HepG2 (cell line): Measurements from ENCODE around the gene YY2. TPM values are rescaled to one million over a fixed set of nuclear protein-coding genes. Genes with fewer than 3 reads are reported as not detected.

Experiments
- ATAC-seq: fragments of 200-7000 bp; cut with Tn5 transposase; 3 replicates; pipeline ENCODE4 v1.9.1; 2020; ENCODE audit warnings: mild to moderate bottlenecking, moderate library complexity
- BruUV-seq: library from RNA; stranded (reverse); fragments of 400-500 nt; replicated peaks from 2 replicates; lab custom pipeline; 2021; lab: Mats Ljungman, UMichigan
- CTCF ChIA-PET: fragments of 300-600 bp; formaldehyde crosslinking; extraction: SDS; loops from one replicate; lab custom pipeline; 2021; ENCODE audit warnings: low total read pairs, inconsistent platforms, low intra/inter-chr PET ratio; lab: Yijun Ruan, JAX
- POLR2A ChIA-PET: fragments of 350-600 bp; sonication (Branson Sonifier 250); formaldehyde crosslinking; loops from one replicate; lab custom pipeline; 2020; ENCODE audit warnings: antibody characterized with exemption, inconsistent platforms; lab: Yijun Ruan, JAX
- DNase-seq: peaks from one replicate; pipeline ENCODE4 v3.0.0-alpha.2; 2015; ENCODE audit warnings: low spot score
- FAIRE-seq: peaks from 3 replicates; lab custom pipeline; 2011; peaks lifted over from hg19 to GRCh38; lab: Jason Lieb, UNC
- H2AFZ ChIP-seq: one replicate; pipeline ENCODE4 v1.6.1; 2011; ENCODE audit warnings: low read length, inconsistent platforms
- H3K27ac ChIP-seq: fragments of 300-600 bp; 3 replicates; pipeline ENCODE4 v1.8.0; 2011; ENCODE audit warnings: mixed run types, mild to moderate bottlenecking, mixed read lengths, low read length, inconsistent platforms; ENCODE audit not compliant: insufficient read depth; ENCODE audit errors: extremely low read length
- H3K27me3 ChIP-seq, 2 experiments: fragments of 200-600 bp in 1 of 2; 2 replicates in 1 of 2; 3 replicates in 1 of 2; pipeline versions ENCODE4 v1.6.0 to v1.8.0; 2011; ENCODE audit warnings: low read length in 2 of 2, mild to moderate bottlenecking in 2 of 2, moderate library complexity in 2 of 2, inconsistent platforms in 1 of 2; ENCODE audit not compliant: insufficient read depth in 2 of 2, control insufficient read depth in 1 of 2
- H3K36me3 ChIP-seq, 2 experiments: fragments of 200-600 bp in 1 of 2; replicated peaks in 1 of 2; 2 replicates in 1 of 2; 3 replicates in 1 of 2; pipeline versions ENCODE4 v1.5.1 to v1.8.0; 2011; ENCODE audit warnings: low read length in 2 of 2, inconsistent platforms in 1 of 2; ENCODE audit not compliant: insufficient read depth in 2 of 2, control insufficient read depth in 1 of 2
- H3K4me1 ChIP-seq: 2 replicates; pipeline ENCODE4 v1.5.1; 2012; ENCODE audit warnings: low read length, inconsistent platforms; ENCODE audit not compliant: insufficient read depth
- H3K4me2 ChIP-seq: 2 replicates; pipeline ENCODE4 v1.6.0; 2011; ENCODE audit warnings: low read depth, low read length, inconsistent platforms
- H3K4me3 ChIP-seq, 3 experiments: fragments of 200-600 bp in 1 of 3; sonication (generic), shearing (Covaris generic) in 1 of 3; replicated peaks in 1 of 3; 2 replicates each; pipeline ENCODE4 v1.5.1; 2011 to 2016; ENCODE audit warnings: low read length in 3 of 3, inconsistent platforms in 2 of 3, low read depth in 2 of 3, mild to moderate bottlenecking in 2 of 3, control low read depth in 1 of 3, mixed read lengths in 1 of 3; ENCODE audit not compliant: insufficient read depth in 1 of 3
- H3K79me2 ChIP-seq: one replicate; pipeline ENCODE4 v1.6.1; 2011; ENCODE audit warnings: low read length, inconsistent platforms; ENCODE audit not compliant: insufficient read depth
- H3K9ac ChIP-seq: 2 replicates; pipeline ENCODE4 v1.6.0; 2011; ENCODE audit warnings: mild to moderate bottlenecking, low read depth, low read length, inconsistent platforms; ENCODE audit not compliant: insufficient read depth
- H3K9me3 ChIP-seq: 2 replicates; pipeline ENCODE4 v1.5.1; 2012; ENCODE audit warnings: mild to moderate bottlenecking, low read length
- H4K20me1 ChIP-seq: 2 replicates; pipeline ENCODE4 v1.6.0; 2011; ENCODE audit warnings: inconsistent platforms, mild to moderate bottlenecking, low read length, moderate library complexity; ENCODE audit not compliant: insufficient read depth
- ARNT2 ChIP-seq: sonication (generic); formaldehyde crosslinking; IDR thresholded peaks from 2 replicates; pipeline ENCODE4 v1.8.0; 2022; ENCODE audit warnings: mild to moderate bottlenecking, low read depth, missing genetic modification reagents, moderate library complexity
- ATF7 ChIP-seq, 2 experiments: fragments of 450-650 bp in 1 of 2; sonication (generic) in 1 of 2; formaldehyde crosslinking in 1 of 2; IDR thresholded peaks; 2 replicates each; pipeline versions ENCODE4 v1.4.0 to v1.6.1; 2016 to 2020; ENCODE audit warnings: antibody characterized with exemption in 1 of 2, mild to moderate bottlenecking in 1 of 2, missing genetic modification reagents in 1 of 2
- FOXA1 ChIP-seq, 2 experiments: fragments of 450-650 bp in 1 of 2; sonication (generic) in 1 of 2; formaldehyde crosslinking in 1 of 2; IDR thresholded peaks; 2 replicates each; pipeline versions ENCODE4 v1.4.0 to v1.6.1; 2016 to 2020; ENCODE audit warnings: missing genetic modification reagents in 1 of 2
- FOXA3 ChIP-seq: IDR thresholded peaks from 2 replicates; pipeline ENCODE4 v1.6.1; 2016; ENCODE audit warnings: missing genetic modification reagents, missing compliant biosample characterization
- HNRNPUL1 ChIP-seq: fragments of 200-400 bp; formaldehyde crosslinking; IDR thresholded peaks from 2 replicates; pipeline ENCODE4 v1.6.1; 2017; ENCODE audit warnings: low read depth, mild to moderate bottlenecking, low read length, moderate library complexity
- MAFF ChIP-seq: IDR thresholded peaks from 2 replicates; pipeline ENCODE4 v1.6.1; 2011; ENCODE audit warnings: low read depth, low read length, improper control_type of control experiment
- RELA ChIP-seq: sonication (generic); formaldehyde crosslinking; IDR thresholded peaks from 2 replicates; pipeline ENCODE4 v1.4.0; 2020; ENCODE audit warnings: missing genetic modification reagents
- SOX13 ChIP-seq, 3 experiments: fragments of 450-650 bp in 1 of 3; sonication (generic) in 1 of 3; formaldehyde crosslinking in 1 of 3; IDR thresholded peaks in 2 of 3; conservative IDR thresholded peaks in 1 of 3; 2 replicates each; pipeline versions ENCODE4 v1.5.0 to v1.6.1; 2016 to 2020; ENCODE audit warnings: antibody characterized with exemption in 1 of 3, mild to moderate bottlenecking in 1 of 3, missing compliant biosample characterization in 1 of 3, missing genetic modification reagents in 1 of 3, moderate library complexity in 1 of 3
- ZNF740 ChIP-seq: sonication (generic); formaldehyde crosslinking; IDR thresholded peaks from 2 replicates; pipeline ENCODE4 v1.4.0; 2020; ENCODE audit warnings: missing genetic modification reagents
- ZNF781 ChIP-seq: sonication (generic); formaldehyde crosslinking; IDR thresholded peaks from 2 replicates; pipeline ENCODE4 v1.5.1; 2020; ENCODE audit warnings: borderline replicate concordance, mild to moderate bottlenecking, missing genetic modification reagents; ENCODE audit errors: not compliant biosample characterization
- WGBS: methylation state at CpG from one replicate; pipeline ENCODE4 v1.1.6; 2017; ENCODE audit warnings: low lambda C conversion rate; 5-methylcytosine and 5-hydroxymethylcytosine counted together
- in situ Hi-C: cut with HindIII; loops from 2 replicates; pipeline ENCODE4 v1.10.0; 2017; ENCODE audit warnings: low pct_unique_long_range_greater_than_20kb; ENCODE audit not compliant: extremely low pct_ligation_motif_present
- intact Hi-C: fragments of 100-400 bp; cut with micrococcal nuclease; formaldehyde crosslinking; loops from one replicate; pipeline ENCODE4 v1.10.0; 2022; ENCODE audit not compliant: unreplicated experiment
- polyA plus RNA-seq, 8 experiments: library from polyadenylated mRNA; depleted of rRNA in 3 of 8; stranded (reverse) in 7 of 8; unstranded in 1 of 8; fragments of >200 nt; fragmentation: Illumina TruSeq in 4 of 8; extraction: Trizol in 4 of 8; gene quantifications; 2 replicates each; pipeline versions ENCODE4 v1.2.1 to v1.2.3, GENCODE V29; 2011 to 2016; ENCODE audit warnings: low read depth in 4 of 8, missing spikeins in 1 of 8, mixed read lengths in 1 of 8; ENCODE audit not compliant: insufficient read depth in 1 of 8
- total RNA-seq, 5 experiments: library from RNA; depleted of rRNA; stranded (reverse); fragments of >200 nt; fragmentation: Illumina TruSeq; extraction: Trizol; gene quantifications; 2 replicates each; pipeline ENCODE4 v1.2.3, GENCODE V29; 2016; ENCODE audit warnings: low read depth in 1 of 5
- TF ChIP-seq, protein P1 (sequence below): sonication (generic); formaldehyde crosslinking; IDR thresholded peaks from 2 replicates; pipeline ENCODE4 v1.4.0; 2020; ENCODE audit warnings: missing genetic modification reagents, borderline replicate concordance
- TF ChIP-seq, protein P2 (sequence below): sonication (generic); formaldehyde crosslinking; IDR thresholded peaks from 2 replicates; pipeline ENCODE4 v1.5.0; 2020; ENCODE audit warnings: mild to moderate bottlenecking, missing genetic modification reagents, borderline replicate concordance

YY2 gene
- total and polyA plus RNA-seq, 2 of the 13 experiments (the other 11 are each of a cell fraction or from before 2014, with no cell fraction given) = 0.34 to 0.44 TPM

DNA sequence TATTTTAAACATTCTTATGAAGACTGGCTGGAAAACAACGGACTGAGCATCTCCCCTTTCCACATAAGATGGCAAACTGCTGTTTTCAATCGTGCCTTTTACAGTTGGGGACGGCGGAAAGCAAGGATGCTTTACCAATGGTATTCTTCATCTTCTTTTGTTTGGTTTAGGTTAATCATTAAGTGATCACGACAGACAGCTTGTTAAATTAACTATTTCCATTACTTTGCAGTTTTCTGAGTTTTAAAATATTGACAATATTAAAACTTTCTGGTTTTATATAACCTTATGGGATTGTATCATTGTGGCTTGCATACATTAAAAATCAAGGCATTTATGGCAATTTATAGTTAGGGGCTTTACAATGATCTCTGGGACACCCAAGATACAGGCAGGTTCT lies 12.6 kb upstream of the YY2 start (continued):
- TF ChIP-seq SOX13 (IDR thresholded peaks at IDR 0.05) (no peak), SOX13 (CRISPR knock-in tag; conservative IDR thresholded peaks at IDR 0.05 in 1 of 2, IDR thresholded peaks at IDR 0.05 in 1 of 2) (peak in 1 of 2 experiments; percentile 34; a peak in 1 of 4 replicates), MAFF (0 out of 2 replicates have a peak, but pooled peaks have one; percentile 27), HNRNPUL1 (0 out of 2 replicates have a peak, but pooled peaks have one; percentile 38), ZNF781 (no peak)

GRCh38 chrX:21845096-21845495 lies 10.7 kb upstream of the YY2 start:
- FAIRE-seq (no peak), DNase-seq (no peak), ATAC-seq (no peak)
- Histone ChIP-seq H3K79me2 (peaks cover 8% of the 10 kb centered on the region), H2AFZ (no peak overlapping the region), H3K27me3 (no peaks in the 10 kb centered on the region), H3K4me1 (peaks cover 31% of the 10 kb centered on the region), H3K4me3 (no peak overlapping the region), H4K20me1 (no peaks in the 10 kb centered on the region), H3K9me3 (no peaks in the 10 kb centered on the region), H3K9ac (no peak overlapping the region), H3K36me3 (peaks cover 0 to 6% of the 10 kb centered on the region in 2 experiments; a peak in 1 of 5 replicates), H3K27ac (no peak overlapping the region), H3K4me2 (no peak overlapping the region)
- in situ Hi-C loops = no loop called here
- POLR2A ChIA-PET = no interaction called here
- no TSS peak for BruUV-seq
- WGBS = 98% methylated on average over 6 of the region's 6 CpGs
- intact Hi-C loops = loop anchor here (10.0 kb wide), 1 partner anchor 1940 kb away; the partner anchor contains the start of gene SAT1
- CTCF ChIA-PET = no interaction called here
- TF ChIP-seq FOXA1 (IDR thresholded peaks at IDR 0.05) (no peak), FOXA1 (CRISPR knock-in tag; IDR thresholded peaks at IDR 0.05) (no peak), FOXA3 (CRISPR knock-in tag) (no peak), ZNF740 (CRISPR knock-in tag) (no peak), ATF7 (IDR thresholded peaks at IDR 0.05) (no peak), ATF7 (CRISPR knock-in tag; IDR thresholded peaks at IDR 0.05) (no peak), ARNT2 (CRISPR knock-in tag) (no peak), RELA (CRISPR knock-in tag) (no peak)
- TF ChIP-seq, protein P1, sequence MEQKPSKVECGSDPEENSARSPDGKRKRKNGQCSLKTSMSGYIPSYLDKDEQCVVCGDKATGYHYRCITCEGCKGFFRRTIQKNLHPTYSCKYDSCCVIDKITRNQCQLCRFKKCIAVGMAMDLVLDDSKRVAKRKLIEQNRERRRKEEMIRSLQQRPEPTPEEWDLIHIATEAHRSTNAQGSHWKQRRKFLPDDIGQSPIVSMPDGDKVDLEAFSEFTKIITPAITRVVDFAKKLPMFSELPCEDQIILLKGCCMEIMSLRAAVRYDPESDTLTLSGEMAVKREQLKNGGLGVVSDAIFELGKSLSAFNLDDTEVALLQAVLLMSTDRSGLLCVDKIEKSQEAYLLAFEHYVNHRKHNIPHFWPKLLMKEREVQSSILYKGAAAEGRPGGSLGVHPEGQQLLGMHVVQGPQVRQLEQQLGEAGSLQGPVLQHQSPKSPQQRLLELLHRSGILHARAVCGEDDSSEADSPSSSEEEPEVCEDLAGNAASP (CRISPR knock-in tag) = no peak
- TF ChIP-seq, protein P2, sequence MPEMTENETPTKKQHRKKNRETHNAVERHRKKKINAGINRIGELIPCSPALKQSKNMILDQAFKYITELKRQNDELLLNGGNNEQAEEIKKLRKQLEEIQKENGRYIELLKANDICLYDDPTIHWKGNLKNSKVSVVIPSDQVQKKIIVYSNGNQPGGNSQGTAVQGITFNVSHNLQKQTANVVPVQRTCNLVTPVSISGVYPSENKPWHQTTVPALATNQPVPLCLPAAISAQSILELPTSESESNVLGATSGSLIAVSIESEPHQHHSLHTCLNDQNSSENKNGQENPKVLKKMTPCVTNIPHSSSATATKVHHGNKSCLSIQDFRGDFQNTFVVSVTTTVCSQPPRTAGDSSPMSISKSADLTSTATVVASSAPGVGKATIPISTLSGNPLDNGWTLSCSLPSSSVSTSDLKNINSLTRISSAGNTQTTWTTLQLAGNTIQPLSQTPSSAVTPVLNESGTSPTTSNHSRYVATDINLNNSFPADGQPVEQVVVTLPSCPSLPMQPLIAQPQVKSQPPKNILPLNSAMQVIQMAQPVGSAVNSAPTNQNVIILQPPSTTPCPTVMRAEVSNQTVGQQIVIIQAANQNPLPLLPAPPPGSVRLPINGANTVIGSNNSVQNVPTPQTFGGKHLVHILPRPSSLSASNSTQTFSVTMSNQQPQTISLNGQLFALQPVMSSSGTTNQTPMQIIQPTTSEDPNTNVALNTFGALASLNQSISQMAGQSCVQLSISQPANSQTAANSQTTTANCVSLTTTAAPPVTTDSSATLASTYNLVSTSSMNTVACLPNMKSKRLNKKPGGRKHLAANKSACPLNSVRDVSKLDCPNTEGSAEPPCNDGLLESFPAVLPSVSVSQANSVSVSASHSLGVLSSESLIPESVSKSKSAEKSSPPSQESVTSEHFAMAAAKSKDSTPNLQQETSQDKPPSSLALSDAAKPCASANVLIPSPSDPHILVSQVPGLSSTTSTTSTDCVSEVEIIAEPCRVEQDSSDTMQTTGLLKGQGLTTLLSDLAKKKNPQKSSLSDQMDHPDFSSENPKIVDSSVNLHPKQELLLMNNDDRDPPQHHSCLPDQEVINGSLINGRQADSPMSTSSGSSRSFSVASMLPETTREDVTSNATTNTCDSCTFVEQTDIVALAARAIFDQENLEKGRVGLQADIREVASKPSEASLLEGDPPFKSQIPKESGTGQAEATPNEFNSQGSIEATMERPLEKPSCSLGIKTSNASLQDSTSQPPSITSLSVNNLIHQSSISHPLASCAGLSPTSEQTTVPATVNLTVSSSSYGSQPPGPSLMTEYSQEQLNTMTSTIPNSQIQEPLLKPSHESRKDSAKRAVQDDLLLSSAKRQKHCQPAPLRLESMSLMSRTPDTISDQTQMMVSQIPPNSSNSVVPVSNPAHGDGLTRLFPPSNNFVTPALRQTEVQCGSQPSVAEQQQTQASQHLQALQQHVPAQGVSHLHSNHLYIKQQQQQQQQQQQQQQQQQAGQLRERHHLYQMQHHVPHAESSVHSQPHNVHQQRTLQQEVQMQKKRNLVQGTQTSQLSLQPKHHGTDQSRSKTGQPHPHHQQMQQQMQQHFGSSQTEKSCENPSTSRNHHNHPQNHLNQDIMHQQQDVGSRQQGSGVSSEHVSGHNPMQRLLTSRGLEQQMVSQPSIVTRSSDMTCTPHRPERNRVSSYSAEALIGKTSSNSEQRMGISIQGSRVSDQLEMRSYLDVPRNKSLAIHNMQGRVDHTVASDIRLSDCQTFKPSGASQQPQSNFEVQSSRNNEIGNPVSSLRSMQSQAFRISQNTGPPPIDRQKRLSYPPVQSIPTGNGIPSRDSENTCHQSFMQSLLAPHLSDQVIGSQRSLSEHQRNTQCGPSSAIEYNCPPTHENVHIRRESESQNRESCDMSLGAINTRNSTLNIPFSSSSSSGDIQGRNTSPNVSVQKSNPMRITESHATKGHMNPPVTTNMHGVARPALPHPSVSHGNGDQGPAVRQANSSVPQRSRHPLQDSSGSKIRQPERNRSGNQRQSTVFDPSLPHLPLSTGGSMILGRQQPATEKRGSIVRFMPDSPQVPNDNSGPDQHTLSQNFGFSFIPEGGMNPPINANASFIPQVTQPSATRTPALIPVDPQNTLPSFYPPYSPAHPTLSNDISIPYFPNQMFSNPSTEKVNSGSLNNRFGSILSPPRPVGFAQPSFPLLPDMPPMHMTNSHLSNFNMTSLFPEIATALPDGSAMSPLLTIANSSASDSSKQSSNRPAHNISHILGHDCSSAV (CRISPR knock-in tag) = no peak
